Skeletal muscle tissue (tissue), 4 donors: Measurements from ENCODE around the gene B3GALNT2. TPM values are rescaled to one million over a fixed set of nuclear protein-coding genes. Genes with fewer than 3 reads are reported as not detected.

Experiments
- H3K27ac ChIP-seq: one replicate; pipeline ENCODE4 v1.7.0; 2013; ENCODE audit warnings: mild to moderate bottlenecking, low read depth, low read length, inconsistent platforms
- H3K27me3 ChIP-seq, 3 donors: one replicate each; pipeline ENCODE4 v1.7.0; 2013; ENCODE audit warnings: low read length in 3 of 3; ENCODE audit not compliant: control insufficient read depth in 3 of 3, insufficient read depth in 3 of 3
- H3K36me3 ChIP-seq, 3 donors: one replicate each; pipeline ENCODE4 v1.7.0; 2013; ENCODE audit warnings: low read length in 3 of 3; ENCODE audit not compliant: control insufficient read depth in 3 of 3, insufficient read depth in 3 of 3
- H3K4me1 ChIP-seq, 3 donors: one replicate each; pipeline ENCODE4 v1.7.0; 2013; ENCODE audit warnings: low read length in 3 of 3, mild to moderate bottlenecking in 3 of 3; ENCODE audit not compliant: control insufficient read depth in 3 of 3, insufficient read depth in 3 of 3
- H3K4me3 ChIP-seq, 3 donors: one replicate each; pipeline ENCODE4 v1.7.0; 2013; ENCODE audit warnings: low read length in 3 of 3
- H3K9ac ChIP-seq, 3 donors: one replicate each; pipeline ENCODE4 v1.7.0; 2013; ENCODE audit warnings: low read length in 3 of 3, mild to moderate bottlenecking in 3 of 3, moderate library complexity in 2 of 3, low read depth in 1 of 3
- H3K9me3 ChIP-seq, 3 donors: one replicate each; pipeline ENCODE4 v1.7.0; 2013; ENCODE audit warnings: low read length in 3 of 3; ENCODE audit not compliant: control insufficient read depth in 3 of 3
- total RNA-seq: library from RNA; depleted of rRNA; stranded (reverse); fragments of >200 nt; gene quantifications from one replicate; pipeline ENCODE4 v1.2.3, GENCODE V29; 2014
- donor health status: Osteomylitis.

The B3GALNT2 gene
- total RNA-seq, 1 donor from 2014 or later, result 48.5 TPM

DNA sequence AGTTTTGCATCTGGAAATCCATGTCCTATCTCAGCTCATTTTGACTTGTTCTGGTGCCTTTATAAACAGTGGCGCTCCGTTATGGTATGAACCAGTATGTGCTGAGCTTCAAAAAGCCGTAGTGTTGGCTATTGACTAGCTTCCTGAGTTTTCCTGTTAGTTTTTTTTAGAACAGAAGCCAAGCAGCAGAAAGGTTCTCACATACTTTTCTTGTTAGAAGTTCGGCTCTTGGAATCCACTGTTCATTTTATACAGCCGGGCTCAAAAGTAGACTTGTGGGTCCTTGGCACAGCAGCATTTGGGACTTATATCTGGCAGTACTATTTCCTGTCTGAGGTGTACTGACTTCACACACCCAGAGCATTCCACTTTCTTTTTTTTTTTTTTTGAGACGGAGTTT lies 73.3 kb downstream of the B3GALNT2 start:
- no peak overlapping the region for H3K9ac ChIP-seq
- H3K4me3 ChIP-seq, result no peak overlapping the region
- peaks cover 6 to 28% (median 11%) of the 10 kb centered on the region in 3 donors for H3K36me3 ChIP-seq
- H3K27ac ChIP-seq, result no peak overlapping the region
- H3K9me3 ChIP-seq, result no peaks in the 10 kb centered on the region
- no peaks in the 10 kb centered on the region for H3K27me3 ChIP-seq
- peaks cover 3 to 5% (median 5%) of the 10 kb centered on the region in 3 donors for H3K4me1 ChIP-seq

DNA sequence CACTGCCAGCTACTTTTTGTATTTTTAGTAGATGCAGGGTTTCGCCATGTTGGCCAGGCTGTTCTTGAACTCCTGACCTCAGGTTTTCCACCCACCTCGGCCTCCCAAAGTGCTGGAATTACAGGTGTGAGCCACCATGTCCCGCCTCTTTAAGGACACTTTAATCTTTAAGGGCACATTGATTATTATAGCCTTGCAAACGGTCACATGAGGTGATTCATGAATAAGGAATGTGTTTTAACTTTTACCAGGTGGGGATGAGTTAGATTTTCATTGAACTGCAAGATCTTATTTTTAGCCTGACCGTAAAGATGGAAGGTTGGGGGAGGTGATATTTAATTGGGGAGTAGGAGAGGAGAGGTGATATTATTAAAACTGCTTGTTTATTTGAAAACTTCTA lies 75.1 kb downstream of the B3GALNT2 start:
- Histone ChIP-seq H3K4me3 (no peak overlapping the region), H3K4me1 (peaks cover 7 to 10% (median 10%) of the 10 kb centered on the region in 3 donors), H3K27me3 (no peaks in the 10 kb centered on the region), H3K9ac (no peak overlapping the region), H3K9me3 (no peaks in the 10 kb centered on the region), H3K27ac (no peak overlapping the region), H3K36me3 (peaks cover 5 to 17% (median 5%) of the 10 kb centered on the region in 3 donors)

DNA sequence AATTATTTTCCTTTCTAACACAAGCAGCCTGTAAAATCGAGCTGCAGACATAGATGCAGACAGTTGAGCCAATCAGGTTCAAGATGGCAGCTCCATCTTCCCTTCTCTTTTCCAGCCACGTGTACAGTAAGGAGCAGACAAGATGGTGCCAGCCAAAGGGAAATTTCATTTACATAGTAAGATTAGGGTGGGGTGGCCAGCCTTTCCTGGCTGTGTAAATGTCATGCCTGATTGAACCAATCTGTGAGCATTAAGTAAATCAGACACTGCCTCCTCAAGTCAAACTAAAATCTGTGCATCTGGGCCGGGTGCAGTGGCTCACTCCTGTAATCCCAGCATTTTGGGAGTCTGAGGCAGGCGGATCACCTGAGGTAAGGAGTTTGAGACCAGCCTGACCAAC lies 76.8 kb downstream of the B3GALNT2 start:
- Histone ChIP-seq H3K36me3 (peaks cover 2 to 6% (median 2%) of the 10 kb centered on the region in 3 donors), H3K4me3 (no peak overlapping the region), H3K27ac (no peak overlapping the region), H3K4me1 (peaks cover 7 to 10% (median 10%) of the 10 kb centered on the region in 3 donors), H3K27me3 (no peaks in the 10 kb centered on the region), H3K9ac (no peak overlapping the region), H3K9me3 (no peaks in the 10 kb centered on the region)

DNA sequence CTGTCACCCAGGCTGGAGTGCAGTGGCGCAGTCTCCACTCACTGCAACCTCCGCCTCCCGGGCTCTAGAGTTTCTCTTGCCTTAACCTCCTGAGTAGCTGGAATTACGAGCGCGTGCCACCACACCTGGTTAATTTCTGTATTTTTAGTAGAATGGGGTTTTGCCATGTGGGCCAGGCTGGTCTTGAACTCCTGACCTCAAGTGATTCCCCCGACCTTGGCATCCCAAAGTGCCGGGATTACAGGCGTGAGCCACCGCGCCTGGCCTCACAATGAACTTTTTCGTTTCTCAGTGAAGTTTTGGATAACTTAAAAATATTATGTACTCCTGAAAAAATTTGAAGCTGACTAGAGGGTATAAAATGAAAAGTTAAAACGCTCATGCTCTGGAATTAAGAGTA lies 77.6 kb downstream of the B3GALNT2 start:
- Histone ChIP-seq H3K36me3 (peaks cover 0 to 4% (median 2%) of the 10 kb centered on the region in 3 donors), H3K4me1 (peaks cover 7 to 10% (median 10%) of the 10 kb centered on the region in 3 donors), H3K27me3 (no peaks in the 10 kb centered on the region), H3K9ac (no peak overlapping the region), H3K27ac (no peak overlapping the region), H3K4me3 (no peak overlapping the region), H3K9me3 (no peaks in the 10 kb centered on the region)

DNA sequence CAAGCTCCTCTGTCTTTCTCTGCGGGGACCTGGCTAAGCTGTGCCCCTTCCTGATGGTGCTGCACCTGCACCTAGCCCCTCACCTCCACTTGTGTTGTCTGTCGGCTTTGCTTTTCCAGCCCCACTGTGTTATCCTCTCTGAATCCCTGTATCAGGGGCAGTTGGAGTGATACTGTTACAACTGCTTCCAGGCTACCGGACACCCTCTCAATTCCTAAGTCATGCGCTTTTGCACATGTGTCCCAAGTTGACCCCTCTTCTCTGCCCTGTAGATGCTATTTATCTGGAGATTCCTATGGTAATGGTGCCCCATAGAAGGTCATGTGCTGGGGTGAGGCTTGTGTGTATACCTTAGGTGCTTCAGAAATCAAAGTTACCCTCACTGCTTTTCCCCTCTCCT lies 78.1 kb downstream of the B3GALNT2 start:
- Histone ChIP-seq H3K4me3 (no peak overlapping the region), H3K9ac (peak overlapping the region in 2 of 3 donors; percentile 34 to 43), H3K27me3 (no peaks in the 10 kb centered on the region), H3K27ac (no peak overlapping the region), H3K9me3 (no peaks in the 10 kb centered on the region), H3K36me3 (peaks cover 0 to 4% (median 2%) of the 10 kb centered on the region in 3 donors), H3K4me1 (peaks cover 7 to 10% (median 10%) of the 10 kb centered on the region in 3 donors)

DNA sequence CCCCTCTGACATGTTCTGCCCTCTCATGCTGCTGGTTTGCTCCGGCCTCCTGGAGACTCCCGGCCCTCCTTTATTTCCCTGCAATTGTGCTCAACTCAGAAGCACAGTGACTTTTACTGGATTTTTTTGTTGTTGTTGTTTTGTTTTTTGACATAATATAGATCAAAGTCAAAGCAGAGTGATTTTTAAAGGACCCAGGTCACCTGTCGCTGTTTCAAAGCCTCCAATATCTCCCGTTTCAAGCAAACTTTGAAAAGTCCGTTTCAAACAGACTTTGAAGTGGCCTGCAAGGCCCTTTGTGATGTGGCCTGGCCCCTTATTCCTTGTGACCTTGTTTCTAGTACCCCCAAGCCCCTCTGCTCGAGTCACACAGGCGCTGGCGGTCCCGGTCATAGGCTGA lies 78.9 kb downstream of the B3GALNT2 start:
- Histone ChIP-seq H3K36me3 (peaks cover 0 to 4% (median 2%) of the 10 kb centered on the region in 3 donors), H3K9me3 (no peaks in the 10 kb centered on the region), H3K27ac (no peak overlapping the region), H3K4me1 (peaks cover 7 to 10% (median 10%) of the 10 kb centered on the region in 3 donors), H3K4me3 (no peak overlapping the region), H3K27me3 (no peaks in the 10 kb centered on the region), H3K9ac (peak overlapping the region in 1 of 3 donors; percentile 7)

DNA sequence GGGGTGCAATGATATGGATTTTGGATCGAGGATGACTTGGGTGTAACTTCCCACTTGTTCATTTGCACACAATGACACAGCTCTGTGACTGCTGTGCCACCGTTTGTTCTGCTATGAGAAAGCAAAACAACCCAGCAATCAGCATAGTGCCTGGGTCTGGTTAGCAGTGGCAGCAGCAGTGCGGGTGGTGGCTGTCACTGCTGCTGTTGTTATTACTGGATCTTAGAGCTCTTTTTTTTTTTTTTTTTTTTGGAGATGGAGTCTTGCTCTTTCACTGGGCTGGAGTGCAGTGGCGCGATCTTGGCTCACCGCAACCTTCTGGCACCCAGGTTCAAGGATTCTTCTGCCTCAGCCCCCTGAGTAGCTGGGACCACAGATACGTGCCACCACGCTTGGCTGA lies 80.2 kb downstream of the B3GALNT2 start:
- H3K9me3 ChIP-seq, result no peaks in the 10 kb centered on the region
- H3K9ac ChIP-seq, result no peak overlapping the region
- no peak overlapping the region for H3K27ac ChIP-seq
- peaks cover 0 to 4% (median 2%) of the 10 kb centered on the region in 3 donors for H3K36me3 ChIP-seq
- H3K4me3 ChIP-seq, result no peak overlapping the region
- peaks cover 7 to 10% (median 10%) of the 10 kb centered on the region in 3 donors for H3K4me1 ChIP-seq
- H3K27me3 ChIP-seq, result no peaks in the 10 kb centered on the region

DNA sequence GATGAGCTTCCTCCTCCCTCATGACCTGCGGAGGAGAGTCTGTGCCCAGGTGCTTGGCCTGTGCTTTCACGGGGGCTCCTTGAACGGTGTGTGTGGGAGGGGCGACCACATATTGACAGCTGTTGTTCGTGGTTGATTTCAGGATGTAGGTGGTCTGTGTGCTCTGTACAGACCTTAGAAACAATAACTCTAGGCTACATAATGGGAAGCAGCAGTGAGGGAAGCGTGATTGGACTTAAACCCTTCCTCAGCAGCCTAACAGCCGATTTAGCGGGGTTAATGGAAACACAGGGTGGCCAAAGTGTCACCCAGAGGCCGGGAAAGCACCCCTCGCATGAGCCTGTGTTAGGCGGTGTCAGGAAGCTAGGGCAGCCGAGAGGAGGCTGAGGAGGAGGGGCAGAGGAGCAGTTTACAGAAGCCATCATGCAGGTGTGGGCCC lies 81.0 kb downstream of the B3GALNT2 start:
- H3K9ac ChIP-seq, result peak overlapping the region in 1 of 3 donors; percentile 16
- H3K36me3 ChIP-seq, result peaks cover 0 to 4% (median 3%) of the 10 kb centered on the region in 3 donors
- H3K27ac ChIP-seq, result no peak overlapping the region
- no peak overlapping the region for H3K4me3 ChIP-seq
- no peaks in the 10 kb centered on the region for H3K27me3 ChIP-seq
- peaks cover 7 to 10% (median 10%) of the 10 kb centered on the region in 3 donors for H3K4me1 ChIP-seq
- H3K9me3 ChIP-seq, result no peaks in the 10 kb centered on the region

DNA sequence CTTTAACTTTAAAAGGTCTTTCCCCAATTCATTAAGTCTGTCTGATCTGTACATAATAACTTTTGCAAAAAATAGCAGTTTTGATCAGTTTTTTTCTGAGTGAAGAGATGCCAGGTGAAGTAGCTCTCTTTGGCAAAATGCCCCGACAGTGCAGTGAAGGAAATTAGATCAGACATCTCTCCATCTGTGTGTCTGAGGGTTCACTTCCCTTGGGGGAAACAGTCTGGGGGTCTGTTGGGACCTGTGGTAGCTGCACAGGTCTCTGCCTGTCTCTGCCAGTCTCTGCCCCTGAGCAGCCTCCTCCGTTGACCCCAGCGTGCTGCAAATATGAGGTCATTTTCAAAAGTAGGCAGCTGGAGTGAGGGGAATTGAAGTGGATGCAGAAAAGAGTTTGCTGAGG lies 82.5 kb downstream of the B3GALNT2 start:
- peaks cover 0 to 2% (median 0%) of the 10 kb centered on the region in 3 donors for H3K36me3 ChIP-seq
- H3K27ac ChIP-seq, result no peak overlapping the region
- H3K27me3 ChIP-seq, result no peaks in the 10 kb centered on the region
- no peaks in the 10 kb centered on the region for H3K9me3 ChIP-seq
- no peak overlapping the region for H3K4me3 ChIP-seq
- peaks cover 7 to 10% (median 10%) of the 10 kb centered on the region in 3 donors for H3K4me1 ChIP-seq
- no peak overlapping the region for H3K9ac ChIP-seq

DNA sequence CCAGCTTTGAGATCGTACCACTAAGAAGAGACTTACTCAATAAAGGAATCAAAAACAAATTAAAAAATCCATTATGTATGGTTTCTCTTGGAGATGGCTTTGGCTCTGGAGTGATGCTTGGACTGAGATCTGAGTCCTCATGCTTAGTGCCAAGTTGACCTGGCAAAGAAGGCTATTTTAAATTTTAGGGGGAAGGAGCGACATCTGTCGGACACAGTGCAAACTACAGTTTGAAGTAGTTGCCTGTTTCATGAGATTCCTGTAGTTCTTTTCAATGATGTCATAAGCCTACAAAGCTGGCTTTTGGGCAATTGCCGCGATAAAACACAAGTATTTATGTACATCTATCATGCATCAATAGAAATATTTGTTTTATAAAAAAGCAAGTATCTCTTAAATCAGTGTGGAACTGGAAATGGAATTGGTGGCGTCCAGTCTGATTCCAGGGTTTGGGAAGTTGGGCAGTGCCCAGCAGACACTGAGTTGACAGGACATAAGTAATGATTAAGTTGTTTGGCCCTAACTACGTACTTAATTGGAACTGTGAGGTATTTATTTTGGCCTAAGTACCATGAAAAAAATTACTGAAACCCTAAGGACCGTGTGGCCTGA lies 87.1 kb downstream of the B3GALNT2 start:
- Histone ChIP-seq H3K9ac (no peak overlapping the region), H3K4me1 (no peaks in the 10 kb centered on the region), H3K36me3 (peaks cover 0 to 9% (median 0%) of the 10 kb centered on the region in 3 donors), H3K27ac (no peak overlapping the region), H3K4me3 (no peak overlapping the region), H3K27me3 (no peaks in the 10 kb centered on the region), H3K9me3 (no peaks in the 10 kb centered on the region)
